ENCODE results near the gene PDE7B. TPM values are rescaled to one million over a fixed set of nuclear protein-coding genes. Genes with fewer than 3 reads are reported as not detected.
"Not testable (repeated sequence)": the region's sequence is repeated elsewhere in the genome, so short reads cannot be mapped to it uniquely, and the experiment has no call there.

PDE7B gene
- total RNA-seq, 2 experiments from 2014 or later: 0.38 to 0.40 TPM

DNA sequence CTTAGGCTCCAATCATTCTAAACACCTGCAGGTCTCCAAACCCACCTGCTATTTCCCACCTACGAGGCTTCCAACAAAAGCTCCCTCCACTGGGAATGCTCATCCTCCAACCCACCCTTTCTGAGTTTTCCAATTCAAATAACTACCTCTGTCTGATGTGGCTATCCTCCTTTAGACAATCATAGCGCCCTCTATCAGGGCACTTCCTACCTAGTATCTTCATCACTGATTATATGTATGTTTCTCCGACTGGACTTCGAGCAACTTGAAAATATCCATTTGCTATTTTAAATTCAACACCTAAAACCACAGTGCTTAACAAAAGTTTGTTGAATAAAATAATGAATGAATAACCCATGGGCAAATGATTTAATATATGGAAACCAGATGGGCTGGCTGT is 357.3 kb downstream of the PDE7B start:
- POLR2A ChIA-PET: no interaction called here
- CTCF ChIA-PET: no interaction called here

DNA sequence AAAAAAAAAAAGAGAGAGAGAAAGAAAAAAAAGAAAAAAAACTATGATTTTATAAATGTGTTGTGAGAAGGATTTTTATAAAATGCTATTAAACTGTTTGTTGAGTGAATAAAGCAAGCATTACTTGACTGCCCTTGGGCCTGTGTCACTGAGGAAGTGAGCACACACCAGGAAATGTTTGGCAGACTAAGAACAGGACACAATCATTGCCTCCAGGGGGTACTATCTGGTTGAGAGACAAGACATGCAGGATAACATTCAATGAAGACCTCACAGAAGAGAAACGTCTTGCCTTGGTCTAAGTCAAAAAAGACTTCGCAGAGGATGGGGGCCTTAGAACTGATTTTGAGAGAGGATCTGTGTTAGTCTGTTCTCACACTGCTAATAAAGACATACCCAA is 358.0 kb downstream of the PDE7B start:
- ChIA-PET POLR2A (no interaction called here), CTCF (no interaction called here)

DNA sequence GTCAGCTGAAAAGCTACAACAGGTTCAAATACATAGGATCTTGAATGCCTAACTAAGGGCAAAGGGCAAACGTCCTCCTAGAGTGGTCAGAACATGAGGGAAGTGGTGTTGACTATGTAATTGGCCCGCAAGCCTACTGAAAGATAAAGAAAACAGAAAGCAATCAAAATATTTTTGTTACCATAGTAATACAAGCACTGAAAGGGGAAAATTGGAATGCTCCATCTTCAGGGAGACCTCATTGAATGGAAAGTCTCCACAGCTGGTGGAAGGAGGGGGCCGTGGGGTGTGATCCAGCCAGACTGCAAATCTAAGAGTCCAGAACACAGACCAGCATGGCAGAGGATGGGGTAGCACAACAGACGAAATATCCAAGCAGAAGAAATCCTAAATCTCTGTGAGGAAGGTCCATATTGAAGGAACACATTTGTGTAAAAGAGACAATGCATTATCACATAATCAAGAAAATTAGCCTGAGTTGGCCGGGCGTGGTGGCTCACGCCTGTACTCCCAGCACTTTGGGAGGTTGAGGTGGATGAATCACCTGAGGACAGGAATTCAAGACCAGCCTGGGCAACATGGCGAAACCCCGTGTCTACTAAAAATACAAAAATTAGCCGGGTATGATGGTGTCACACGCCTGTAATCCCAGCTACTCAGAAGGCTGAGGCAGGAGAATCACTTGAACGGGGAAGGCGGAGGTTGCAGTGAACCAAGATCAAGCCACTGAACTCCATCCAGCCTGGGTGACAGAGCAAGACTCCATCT is 359.1 kb downstream of the PDE7B start:
- POLR2A ChIA-PET: no interaction called here
- CTCF ChIA-PET: no interaction called here

GRCh38 chr6:136212608-136213007 is 361.1 kb downstream of the PDE7B start:
- CTCF ChIA-PET: no interaction called here
- POLR2A ChIA-PET: no interaction called here

GRCh38 chr6:136213012-136213539 is 361.6 kb downstream of the PDE7B start:
- ChIA-PET CTCF (no interaction called here), POLR2A (no interaction called here)

DNA sequence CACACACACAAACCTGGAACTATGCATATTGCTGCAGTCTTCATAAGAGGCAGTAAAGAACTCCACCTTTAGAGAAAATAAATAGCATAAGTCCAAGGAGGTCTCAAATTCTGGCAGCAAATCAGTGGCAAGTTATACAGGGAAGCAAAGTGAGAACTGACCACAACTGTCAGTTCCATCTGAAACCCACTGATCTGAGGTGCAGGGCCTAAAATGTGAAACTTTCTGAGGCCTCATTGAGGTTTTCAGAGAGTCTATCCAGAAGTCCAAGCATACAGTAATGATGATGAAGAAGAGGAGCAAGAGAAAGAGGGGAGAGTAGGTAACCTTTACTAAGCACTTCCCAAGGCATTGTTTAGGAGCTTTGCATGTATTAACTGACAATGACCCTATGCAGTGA is 362.4 kb downstream of the PDE7B start:
- CTCF ChIA-PET: no interaction called here
- POLR2A ChIA-PET: no interaction called here

DNA sequence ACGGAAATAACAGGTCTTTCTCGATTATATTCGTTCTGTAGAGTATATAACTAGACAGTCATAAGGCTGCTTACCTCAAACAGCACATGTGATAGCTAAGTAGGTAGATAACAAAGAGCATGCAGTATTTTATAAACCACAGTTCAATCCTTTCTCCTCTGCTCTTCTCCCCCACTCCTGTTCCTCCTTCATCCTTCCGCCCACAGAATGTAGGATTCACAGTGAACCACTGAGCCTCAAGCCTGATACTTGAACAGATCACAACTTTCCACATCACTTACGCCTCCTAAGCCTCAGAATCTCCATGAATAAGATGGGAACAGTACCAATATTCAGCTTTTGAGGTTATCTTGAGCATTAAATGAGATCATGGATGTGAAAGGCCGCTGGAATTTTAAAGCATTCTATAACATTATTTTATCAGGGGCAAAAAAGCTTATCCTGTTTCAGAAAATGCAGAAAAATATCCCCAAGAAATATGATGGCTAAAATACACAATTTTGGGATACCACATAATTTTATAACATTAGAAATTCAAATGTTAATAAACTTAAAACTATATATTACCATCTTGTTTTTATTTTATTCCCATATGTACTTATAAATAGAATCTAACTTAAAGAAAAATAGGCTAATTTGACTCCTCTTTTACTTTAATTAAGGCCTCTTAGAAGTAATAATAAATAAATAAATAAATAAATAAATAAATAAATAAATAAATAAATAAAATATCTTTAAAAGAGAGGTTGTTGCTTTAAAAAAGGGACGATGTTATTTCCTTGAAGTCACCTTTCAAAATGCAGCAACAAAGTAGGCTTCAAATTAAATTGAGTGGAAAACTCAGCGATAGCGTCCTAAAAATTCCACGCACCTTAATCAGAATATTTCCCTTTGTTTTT is 365.3 kb downstream of the PDE7B start:
- ChIA-PET CTCF (interaction anchor here (0.6 kb wide), 1 partner anchor 1291 kb away, joined by 3 read pairs; no protein-coding TSS in a partner anchor), POLR2A (no interaction called here)

GRCh38 chr6:136224974-136225373 is 373.5 kb downstream of the PDE7B start:
- CTCF ChIA-PET, POLR2A ChIA-PET: not testable (repeated sequence)

DNA sequence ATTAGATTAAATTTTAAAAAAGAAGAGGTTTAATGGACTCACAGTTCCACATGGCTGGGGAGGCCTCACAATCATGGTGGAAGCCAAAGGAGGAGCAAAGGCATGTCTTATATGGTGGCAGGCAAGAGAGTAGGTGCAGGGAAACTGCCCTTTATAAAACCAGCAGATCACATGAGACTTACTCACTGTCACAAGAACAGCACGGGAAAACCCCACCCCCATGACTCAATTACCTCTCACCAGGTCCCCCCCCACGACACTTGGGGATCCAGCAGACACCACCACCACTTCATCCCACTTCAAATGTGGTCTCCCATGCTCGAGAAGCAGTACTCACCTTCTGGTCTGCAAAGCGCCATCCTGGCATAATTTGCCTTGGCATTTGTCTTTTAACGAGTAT is 374.0 kb downstream of the PDE7B start:
- ChIA-PET CTCF (interaction anchor here (0.6 to 2.3 kb wide), 8 partner anchors 10 to 710 kb away, joined by 3 to 11 read pairs (median 4); no protein-coding TSS in a partner anchor), POLR2A (no interaction called here)

- POLR2A ChIA-PET: no interaction called here
- CTCF ChIA-PET: interaction anchor here (0.6 to 2.3 kb wide), 16 partner anchors 8 to 767 kb away, joined by 3 to 11 read pairs (median 4); no protein-coding TSS in a partner anchor
These were observed 374.6 kb downstream of the PDE7B start for GRCh38 chr6:136226027-136226673.

GRCh38 chr6:136226674-136227377 is 375.3 kb downstream of the PDE7B start:
- ChIA-PET CTCF (interaction anchor here (0.7 to 2.3 kb wide), 13 partner anchors 9 to 767 kb away, joined by 3 to 11 read pairs (median 3); no protein-coding TSS in a partner anchor), POLR2A (no interaction called here)

- CTCF ChIA-PET: interaction anchor here (1.2 kb wide), 1 partner anchor 721 kb away, joined by 3 read pairs; no protein-coding TSS in a partner anchor
- POLR2A ChIA-PET: interaction anchor here (0.6 kb wide), 1 partner anchor 610 kb away, joined by 3 read pairs; no protein-coding TSS in a partner anchor
These were observed 377.3 kb downstream of the PDE7B start for GRCh38 chr6:136228814-136229213.

DNA sequence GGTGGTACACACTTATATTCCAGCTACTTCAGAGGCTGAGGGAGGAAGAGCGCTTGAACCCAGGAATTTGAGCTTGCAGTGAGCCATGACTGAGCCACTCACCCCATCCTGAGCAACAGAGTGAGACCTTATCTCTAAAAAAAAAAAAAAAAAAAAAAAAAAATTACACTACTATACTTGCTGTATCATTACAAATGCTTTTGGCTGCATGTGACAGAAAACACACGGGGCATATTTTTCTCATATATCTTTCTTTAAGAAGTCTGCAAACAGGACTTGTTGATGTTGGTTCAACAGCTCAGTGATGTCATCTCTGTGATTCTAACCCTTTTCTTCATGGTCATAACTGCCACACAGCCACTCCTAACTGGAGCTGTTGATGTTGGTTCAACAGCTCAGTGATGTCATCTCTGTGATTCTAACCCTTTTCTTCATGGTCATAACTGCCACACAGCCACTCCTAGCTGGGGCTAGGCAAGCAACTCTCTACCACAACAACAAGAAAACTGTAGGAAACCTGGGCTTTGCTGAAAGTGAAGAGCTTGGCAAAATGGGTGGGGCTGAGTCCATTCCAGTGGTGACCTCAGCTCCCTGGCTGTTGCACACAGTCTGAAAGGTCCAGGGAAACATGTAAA is 378.8 kb downstream of the PDE7B start:
- ChIA-PET CTCF (interaction anchor here (0.6 kb wide), 1 partner anchor 799 kb away, joined by 3 read pairs; no protein-coding TSS in a partner anchor), POLR2A (no interaction called here)

- CTCF ChIA-PET: no interaction called here
- POLR2A ChIA-PET: no interaction called here
These were observed 381.2 kb downstream of the PDE7B start for GRCh38 chr6:136232701-136233100.

GRCh38 chr6:136235233-136235564 is 383.7 kb downstream of the PDE7B start:
- ChIA-PET POLR2A (no interaction called here), CTCF (no interaction called here)

DNA sequence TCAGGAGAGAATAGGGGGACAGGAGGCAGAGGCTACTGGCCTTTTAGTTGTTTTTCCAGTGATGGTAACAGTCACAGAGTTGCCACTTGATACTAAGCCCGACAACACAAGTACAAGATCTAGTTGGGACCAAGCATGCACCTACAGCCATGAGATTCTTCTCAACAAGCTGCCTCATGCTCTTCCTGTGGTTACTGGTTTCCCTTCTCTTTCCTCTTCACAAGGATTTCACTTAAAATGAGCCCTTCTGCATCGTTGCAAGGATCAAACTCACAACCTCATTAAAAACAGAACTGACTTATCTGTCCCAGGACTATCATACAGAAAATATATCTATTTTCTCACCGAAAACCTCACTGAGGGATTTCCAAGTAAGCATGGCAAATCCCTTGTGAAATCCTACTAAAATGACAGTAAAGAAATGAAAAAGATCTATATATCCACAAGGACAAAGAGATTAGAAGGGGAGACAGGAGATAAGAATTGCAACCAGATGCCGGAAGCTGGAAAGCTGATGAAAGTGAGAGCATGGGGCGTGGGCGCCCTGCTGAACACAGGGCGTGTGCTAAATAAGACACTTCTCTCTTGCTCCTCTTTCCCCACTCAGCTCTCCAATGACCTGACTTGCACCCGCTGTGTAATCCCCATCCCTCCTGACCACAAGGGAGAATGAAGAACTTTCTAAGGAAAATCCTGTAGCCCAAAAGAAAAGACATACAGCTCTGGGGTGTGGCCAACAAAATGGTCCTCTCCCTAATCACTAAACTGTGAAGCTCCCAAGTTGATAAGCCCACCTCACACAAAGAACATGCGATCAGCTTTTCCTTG is 385.2 kb downstream of the PDE7B start:
- POLR2A ChIA-PET: no interaction called here
- CTCF ChIA-PET: interaction anchor here (1.4 kb wide), 1 partner anchor 10 kb away, joined by 4 read pairs; no protein-coding TSS in a partner anchor

GRCh38 chr6:136244061-136244616 is 392.6 kb downstream of the PDE7B start:
- POLR2A ChIA-PET: no interaction called here
- CTCF ChIA-PET: interaction anchor here (0.7 kb wide), 1 partner anchor 42 kb away, joined by 3 read pairs; no protein-coding TSS in a partner anchor

Data from activated CD8-positive, alpha-beta memory T cell treated with anti-CD3 and anti-CD28 coated beads for 36 hours (primary cell).